Hematopoietic multipotent progenitor cell (in vitro differentiated cells): ENCODE data around the gene ARHGAP44. TPM values are rescaled to one million over a fixed set of nuclear protein-coding genes. Genes with fewer than 3 reads are reported as not detected.
"Not testable (repeated sequence)": the region's sequence is repeated elsewhere in the genome, so short reads cannot be mapped to it uniquely, and the experiment has no call there.

ENCODE experiments used
- DNase-seq, 3 donors: peaks; one replicate each; pipeline ENCODE4 v3.0.0-alpha.2; 2011 to 2015; ENCODE audit warnings: low read depth in 2 of 3, low spot score in 2 of 3
- total RNA-seq: library from RNA; depleted of rRNA; stranded (reverse); fragments of >200 nt; gene quantifications from one replicate; pipeline ENCODE4 v1.2.3, GENCODE V29; 2012

Gene ARHGAP44
- total RNA-seq, 1 donor: 0.27 TPM

- no peak for DNase-seq
Measured at GRCh38 chr17:12955521-12955920, 166.2 kb downstream of the ARHGAP44 start.

DNA sequence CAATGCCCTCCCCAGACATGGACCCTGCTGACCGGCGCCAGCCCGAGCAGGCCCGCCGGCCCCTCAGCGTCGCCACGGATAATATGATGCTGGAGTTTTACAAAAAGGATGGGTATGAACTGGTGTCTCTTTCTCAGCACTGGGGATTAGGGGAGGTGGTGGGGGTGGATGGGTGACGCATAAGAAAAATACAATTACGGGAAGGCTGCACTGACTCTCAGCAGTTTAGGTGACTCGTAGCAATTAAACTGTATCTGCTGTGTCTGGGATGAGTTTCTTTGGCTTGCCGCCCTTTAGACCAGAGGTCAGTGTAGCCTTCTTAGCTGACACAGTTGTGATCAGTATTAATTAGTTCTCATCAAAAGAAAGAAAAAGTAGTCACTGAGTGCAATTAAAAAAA is 169.5 kb downstream of the ARHGAP44 start:
- no peak for DNase-seq

- DNase-seq: no peak
Measured at GRCh38 chr17:12959441-12959840, 170.1 kb downstream of the ARHGAP44 start.

- no peak for DNase-seq
Measured at GRCh38 chr17:12961655-12962054, 172.4 kb downstream of the ARHGAP44 start.

DNA sequence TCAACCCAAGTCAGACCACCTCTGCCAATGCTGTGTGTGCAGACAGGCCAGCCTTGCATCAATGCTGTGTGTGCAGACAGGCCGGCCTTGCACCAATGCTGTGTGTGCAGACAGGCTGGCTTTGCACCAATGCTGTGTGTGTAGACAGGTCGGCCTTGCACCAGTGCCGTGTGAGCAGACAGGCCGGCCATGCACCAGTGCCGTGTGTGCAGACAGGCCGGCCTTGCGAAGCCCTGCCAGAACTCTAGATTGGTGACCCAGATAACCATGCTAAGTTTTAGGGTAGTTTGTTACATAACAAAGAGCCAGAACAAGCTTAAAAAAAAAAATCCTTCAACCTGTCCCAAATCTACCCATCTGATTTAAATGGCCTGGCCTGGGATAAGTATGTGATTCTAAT is 174.2 kb downstream of the ARHGAP44 start:
- DNase-seq: no peak

GRCh38 chr17:12964162-12964561 is 174.9 kb downstream of the ARHGAP44 start:
- no peak for DNase-seq

- DNase-seq: no peak
Measured at GRCh38 chr17:12964840-12965239, 175.5 kb downstream of the ARHGAP44 start.

DNA sequence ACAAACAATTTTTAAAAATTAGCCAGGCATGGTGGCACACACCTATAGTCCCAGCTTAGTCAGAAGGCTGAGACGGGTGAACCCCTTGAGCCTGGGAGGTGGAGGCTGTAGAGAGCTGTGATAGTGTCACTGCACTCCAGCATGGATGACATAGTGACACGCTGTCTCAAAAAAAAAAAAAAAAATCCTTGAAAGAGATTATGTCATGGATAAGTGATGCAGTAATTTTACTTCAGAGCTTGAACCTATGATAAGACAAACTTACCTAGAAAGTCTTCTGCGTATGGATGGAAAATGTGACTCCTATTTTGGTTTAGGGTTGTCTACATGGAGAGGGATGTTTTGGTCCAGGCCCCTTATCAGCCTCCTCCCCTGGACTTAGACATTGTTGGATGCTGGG is 176.7 kb downstream of the ARHGAP44 start:
- no peak for DNase-seq

DNA sequence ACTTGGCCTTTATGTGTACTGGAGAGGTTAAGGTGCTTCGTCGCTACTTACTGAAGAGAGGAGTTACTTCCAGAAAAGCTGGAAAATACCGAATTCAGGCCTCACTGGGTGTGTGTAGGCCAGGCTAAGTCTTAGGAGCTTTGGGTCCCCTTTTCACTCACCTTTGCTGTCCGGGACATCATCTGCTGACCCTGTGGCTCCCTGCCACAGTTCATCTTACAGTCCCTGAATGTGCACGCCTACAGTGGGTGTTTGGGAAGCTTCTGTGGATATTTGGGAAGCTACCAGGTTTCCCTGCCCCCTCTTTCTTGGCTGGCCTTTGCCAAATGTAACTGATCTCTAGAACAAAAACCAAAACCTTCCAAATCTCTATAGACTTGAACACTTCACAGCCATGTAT is 177.1 kb downstream of the ARHGAP44 start:
- DNase-seq: no peak

DNA sequence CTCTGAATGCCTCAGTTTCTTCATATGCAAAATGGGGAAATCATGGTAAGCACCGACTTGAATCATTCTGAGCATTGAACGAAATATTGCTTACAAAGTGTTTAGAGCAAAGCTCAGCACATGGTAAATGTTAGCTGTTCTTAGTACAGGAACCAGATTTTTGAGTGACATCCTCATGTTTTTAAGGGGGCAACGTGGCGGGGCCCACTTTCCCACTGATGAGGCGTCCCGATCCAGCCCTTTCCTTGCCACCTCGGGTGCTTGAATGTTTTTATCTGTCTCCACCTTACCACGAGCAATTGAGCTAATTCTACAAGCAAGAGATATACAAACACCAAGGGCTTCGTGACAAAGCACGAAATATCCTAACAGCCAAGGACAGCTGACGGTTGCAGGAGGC is 178.7 kb downstream of the ARHGAP44 start:
- DNase-seq: no peak

DNA sequence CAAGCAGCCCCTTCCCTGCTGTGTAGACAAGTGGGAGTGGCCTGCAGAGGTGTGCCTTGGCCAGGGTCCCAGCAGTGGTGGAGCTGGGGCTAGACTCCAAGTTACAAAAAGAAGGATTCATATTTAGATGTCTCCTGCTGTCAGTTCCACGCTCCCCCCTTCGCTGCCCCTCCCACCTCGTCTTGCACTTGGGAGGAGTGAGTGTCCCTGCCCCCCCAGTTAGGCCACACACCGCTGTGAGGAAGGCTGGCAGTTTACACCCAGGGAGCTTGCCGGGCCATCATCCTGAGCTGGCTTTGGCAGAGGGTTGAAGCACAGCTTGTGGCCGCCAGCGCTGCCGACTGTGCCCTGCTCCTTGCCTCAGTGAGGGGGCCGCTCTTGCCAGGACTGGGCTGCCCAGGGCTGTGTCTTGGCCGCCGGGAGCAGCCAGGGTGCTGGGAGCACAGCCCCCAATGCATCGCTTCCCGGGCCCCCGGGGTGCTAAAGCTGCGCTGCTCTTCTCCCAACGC is 184.3 kb downstream of the ARHGAP44 start:
- DNase-seq: no peak

GRCh38 chr17:12974005-12974531 is 184.8 kb downstream of the ARHGAP44 start:
- no peak for DNase-seq

- DNase-seq: no peak
Measured at GRCh38 chr17:12977008-12977751, 187.9 kb downstream of the ARHGAP44 start.

- not testable (repeated sequence) for DNase-seq
Measured at GRCh38 chr17:12978787-12979186, 189.5 kb downstream of the ARHGAP44 start.

- no peak for DNase-seq
Measured at GRCh38 chr17:12979246-12979645, 189.9 kb downstream of the ARHGAP44 start.

DNA sequence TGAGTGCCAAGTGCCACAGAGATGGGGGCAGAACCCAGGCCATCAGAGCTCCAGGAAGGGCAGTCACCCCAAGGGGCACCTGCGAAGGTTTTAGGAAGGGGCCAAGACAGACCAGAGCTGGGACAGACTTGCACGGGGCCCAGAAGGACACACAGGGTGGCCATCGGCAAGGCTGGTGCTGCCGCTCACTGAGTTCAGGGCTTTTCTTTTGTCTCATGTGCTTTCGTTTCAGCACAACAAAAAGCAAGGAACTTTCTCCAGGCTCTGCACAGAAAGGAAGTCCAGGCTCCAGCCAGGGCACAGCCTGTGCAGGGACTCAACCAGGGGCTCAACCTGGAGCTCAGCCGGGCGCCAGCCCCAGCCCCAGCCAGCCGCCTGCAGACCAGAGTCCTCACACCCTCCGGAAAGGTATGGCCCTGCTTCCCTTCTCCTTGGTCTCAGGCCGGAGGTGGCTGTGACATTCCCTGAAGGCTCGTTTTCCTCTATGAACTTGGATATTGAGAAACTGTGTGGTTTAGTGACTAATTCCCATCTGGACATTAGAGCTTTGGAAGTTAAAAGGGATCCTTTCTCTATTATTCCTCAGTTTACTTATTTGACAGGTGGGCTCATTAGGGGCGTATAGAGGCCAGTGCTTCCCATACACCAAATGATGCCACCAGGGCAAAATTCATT is 190.7 kb downstream of the ARHGAP44 start:
- DNase-seq: no peak

- no peak for DNase-seq
Measured at GRCh38 chr17:12982224-12982623, 192.9 kb downstream of the ARHGAP44 start.

DNA sequence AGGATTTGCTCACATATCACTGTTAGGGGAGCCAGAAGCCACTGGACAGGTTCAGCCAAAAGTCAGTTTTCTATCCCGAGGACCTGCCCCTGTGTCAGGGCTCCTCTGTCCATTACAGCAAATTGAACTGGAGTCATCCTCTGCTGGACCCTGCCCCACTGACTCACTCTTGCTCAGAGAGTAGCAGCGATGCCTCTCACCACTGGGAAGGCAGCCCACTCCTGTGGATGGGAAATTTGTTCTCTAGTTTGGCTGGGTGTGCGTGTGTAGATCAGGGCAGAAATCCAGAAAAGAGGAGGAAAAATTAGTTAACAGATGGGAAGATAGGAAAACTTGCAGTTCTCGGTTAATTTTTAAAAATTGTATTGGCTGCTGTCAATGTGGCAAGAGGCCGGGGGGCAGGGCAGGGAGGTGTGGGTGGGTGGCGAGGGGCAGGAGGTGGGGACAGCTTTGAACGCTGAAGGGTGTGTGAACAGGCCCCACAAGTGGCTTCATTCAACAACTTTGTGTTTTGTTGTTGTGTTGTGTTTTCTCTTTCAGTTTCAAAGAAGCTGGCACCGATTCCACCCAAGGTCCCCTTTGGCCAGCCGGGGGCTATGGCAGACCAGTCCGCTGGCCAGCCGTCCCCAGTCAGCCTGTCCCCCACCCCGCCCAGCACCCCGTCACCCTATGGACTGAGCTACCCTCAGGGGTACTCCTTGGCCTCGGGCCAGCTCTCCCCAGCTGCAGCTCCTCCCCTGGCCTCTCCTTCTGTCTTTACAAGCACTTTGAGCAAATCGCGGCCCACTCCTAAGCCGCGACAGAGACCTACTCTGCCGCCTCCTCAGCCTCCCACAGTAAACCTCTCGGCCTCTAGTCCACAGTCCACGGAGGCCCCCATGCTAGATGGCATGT is 194.9 kb downstream of the ARHGAP44 start:
- DNase-seq: no peak

- no peak for DNase-seq
Measured at GRCh38 chr17:12985431-12986293, 196.4 kb downstream of the ARHGAP44 start.

GRCh38 chr17:12987120-12987519 is 197.8 kb downstream of the ARHGAP44 start:
- DNase-seq: no peak
